Stimulated activated CD8-positive, alpha-beta memory T cell treated with anti-CD3 and anti-CD28 coated beads, Interleukin-15, amount 100 ng/mL, for 1 hour (primary cell): ENCODE measurements around the gene NECTIN2.
"Not testable (repeated sequence)": the region's sequence is repeated elsewhere in the genome, so short reads cannot be mapped to it uniquely, and the experiment has no call there.

Experiments
- DNase-seq: peaks from one replicate; pipeline ENCODE4 v3.0.0-alpha.2; 2020; ENCODE audit warnings: low read depth

NECTIN2 gene

GRCh38 chr19:44908074-44908835 lies 62.2 kb downstream of the NECTIN2 start:
- no peak for DNase-seq

- DNase-seq: no peak
Measured at GRCh38 chr19:44908836-44909261, 62.8 kb downstream of the NECTIN2 start.

GRCh38 chr19:44909775-44910174 lies 63.7 kb downstream of the NECTIN2 start:
- DNase-seq: no peak

GRCh38 chr19:44911896-44912295 lies 65.8 kb downstream of the NECTIN2 start:
- DNase-seq: not testable (repeated sequence)

DNA sequence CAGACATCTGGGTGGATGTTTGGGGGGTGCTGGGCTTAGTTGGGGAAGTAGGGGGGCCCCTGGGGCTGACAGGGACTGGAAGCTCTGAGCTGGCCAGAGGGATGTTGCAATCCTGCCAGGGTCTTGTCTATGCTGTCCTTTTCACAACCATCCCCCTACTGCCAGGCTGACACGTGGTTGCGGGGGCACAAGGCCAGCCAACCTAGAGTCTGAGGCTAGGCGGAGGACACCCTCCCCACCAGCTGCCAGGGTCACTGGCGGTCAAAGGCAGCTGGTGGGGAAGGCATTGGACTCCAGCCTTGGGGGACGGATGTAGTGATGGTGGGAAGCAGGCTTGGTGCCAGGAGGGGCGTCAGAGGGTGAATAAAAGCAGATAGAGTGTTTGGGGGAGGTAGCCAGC lies 66.8 kb downstream of the NECTIN2 start:
- DNase-seq: no peak

GRCh38 chr19:44913512-44914432 lies 67.7 kb downstream of the NECTIN2 start:
- not testable (repeated sequence) for DNase-seq

GRCh38 chr19:44914433-44915206 lies 68.5 kb downstream of the NECTIN2 start, which contains the start of gene APOC1:
Gene APOC1, plus strand, starts transcription at chr19:44914608. Its CDS starts 284 bp downstream, at chr19:44914892.
- DNase-seq: peak; percentile 48

GRCh38 chr19:44924243-44924725 lies 78.2 kb downstream of the NECTIN2 start:
- DNase-seq: no peak

GRCh38 chr19:44925114-44925891 lies 79.2 kb downstream of the NECTIN2 start:
- no peak for DNase-seq

- DNase-seq: not testable (repeated sequence)
Measured at GRCh38 chr19:44926245-44927077, 80.4 kb downstream of the NECTIN2 start.

GRCh38 chr19:44927746-44928145 lies 81.6 kb downstream of the NECTIN2 start:
- DNase-seq: no peak

- DNase-seq: no peak
Measured at GRCh38 chr19:44930088-44930487, 84.0 kb downstream of the NECTIN2 start.

DNA sequence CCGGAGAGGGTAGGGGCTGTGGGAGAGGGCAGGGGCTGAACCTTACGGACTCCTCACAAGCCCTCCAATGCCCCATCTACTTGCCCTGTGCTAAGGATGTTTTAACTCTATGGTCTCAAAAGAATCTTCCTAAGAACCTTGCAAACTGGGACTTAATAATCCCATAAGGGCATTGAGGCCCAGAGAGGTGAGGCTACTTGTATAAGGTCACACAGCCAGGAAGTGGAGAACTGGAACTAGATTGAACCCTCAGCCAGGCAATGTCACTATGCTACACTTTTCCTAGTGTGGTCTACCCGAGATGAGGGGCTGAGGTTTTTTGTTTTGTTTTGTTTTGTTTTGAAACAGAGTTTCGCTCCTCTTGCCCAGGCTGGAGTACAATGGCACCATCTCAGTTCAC lies 85.4 kb downstream of the NECTIN2 start:
- DNase-seq: no peak
